ENCODE data around the gene NPTX2. TPM values are rescaled to one million over a fixed set of nuclear protein-coding genes. Genes with fewer than 3 reads are reported as not detected.

NPTX2 gene
- total RNA-seq, 8 experiments from 2014 or later = 0.63 to 126 (median 12.1) TPM; not detected in 2

DNA sequence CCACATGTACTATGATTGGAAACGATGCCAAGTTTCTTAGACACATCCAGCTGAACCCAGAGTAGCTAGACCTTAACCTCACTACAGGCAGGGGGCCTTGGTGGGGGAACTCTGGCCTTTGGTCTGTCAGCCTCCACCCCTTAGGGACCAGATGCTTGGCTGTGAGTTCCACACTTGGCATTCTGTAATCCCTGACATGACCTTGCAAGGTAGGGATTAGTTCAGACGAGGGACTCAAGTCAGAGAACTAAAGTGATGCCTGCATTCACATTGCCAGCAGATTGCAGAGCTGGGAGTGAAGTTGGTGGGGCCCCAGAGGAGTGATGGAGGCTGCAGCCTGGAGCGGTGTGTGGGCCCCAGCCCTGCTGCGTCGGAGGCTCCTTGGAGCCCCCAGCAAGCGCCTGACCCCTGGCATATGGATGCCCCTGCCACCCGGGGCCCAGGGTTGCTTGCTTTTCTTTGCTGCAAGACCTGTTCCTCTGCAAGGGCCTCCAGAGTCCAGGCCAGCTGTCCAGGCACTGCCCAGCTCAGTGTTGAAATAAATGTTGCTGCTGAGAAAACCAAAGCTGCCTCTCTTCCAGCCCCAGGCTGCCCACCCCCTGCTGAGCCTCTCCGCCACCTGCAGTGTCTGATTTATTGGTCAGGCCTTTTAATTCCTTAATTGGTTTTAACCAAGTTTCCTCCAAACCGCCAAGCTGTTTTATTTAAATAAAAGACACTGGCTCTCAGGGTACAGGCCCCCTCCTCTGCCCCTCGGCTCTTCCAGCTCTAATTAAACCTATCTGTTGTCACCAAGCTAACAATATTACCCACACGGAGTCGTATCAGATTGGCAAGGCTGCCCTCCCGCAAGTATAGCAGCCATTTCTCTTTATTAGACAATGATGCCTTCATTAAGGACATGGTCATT, 4.7 kb downstream of the NPTX2 start:
- in situ Hi-C loops (cut with MboI; ENCODE audit: low pct_unique_long_range_greater_than_20kb in 2 of 9, low sequenced_read_pairs in 9 of 9, unreplicated experiment in 9 of 9) = no loop called here
- WGBS, 10 experiments = 0 to 100% (median 39%) methylated on average over 1 to 9 of the region's 13 CpGs; no CpG with 5 or more reads in 2 of the 10 experiments
- no peak overlapping the region for H3K27ac ChIP-seq
- no peak overlapping the region for H3K4me3 ChIP-seq
- peaks cover 36 to 39% of the 10 kb centered on the region in 2 donors for H3K4me1 ChIP-seq (replicated peaks in 1 of 2)
- ATAC-seq (replicated peaks in 6 of 8) = peak in 1 of 8 experiments; percentile 6

GRCh38 chr7:98622926-98623325, 5.8 kb downstream of the NPTX2 start:
- Histone ChIP-seq H3K4me3 (no peak overlapping the region), H3K27ac (no peak overlapping the region), H3K4me1 (replicated peaks in 1 of 2) (peaks cover 39 to 40% of the 10 kb centered on the region in 2 donors)
- no peak for ATAC-seq (replicated peaks in 6 of 8)
- 17 to 100% (median 86%) methylated on average over 1 to 8 of the region's 9 CpGs; no CpG with 5 or more reads in 3 of the 10 experiments for WGBS, 10 experiments
- in situ Hi-C loops (cut with MboI; ENCODE audit: low pct_unique_long_range_greater_than_20kb in 2 of 9, low sequenced_read_pairs in 9 of 9, unreplicated experiment in 9 of 9) = no loop called here

DNA sequence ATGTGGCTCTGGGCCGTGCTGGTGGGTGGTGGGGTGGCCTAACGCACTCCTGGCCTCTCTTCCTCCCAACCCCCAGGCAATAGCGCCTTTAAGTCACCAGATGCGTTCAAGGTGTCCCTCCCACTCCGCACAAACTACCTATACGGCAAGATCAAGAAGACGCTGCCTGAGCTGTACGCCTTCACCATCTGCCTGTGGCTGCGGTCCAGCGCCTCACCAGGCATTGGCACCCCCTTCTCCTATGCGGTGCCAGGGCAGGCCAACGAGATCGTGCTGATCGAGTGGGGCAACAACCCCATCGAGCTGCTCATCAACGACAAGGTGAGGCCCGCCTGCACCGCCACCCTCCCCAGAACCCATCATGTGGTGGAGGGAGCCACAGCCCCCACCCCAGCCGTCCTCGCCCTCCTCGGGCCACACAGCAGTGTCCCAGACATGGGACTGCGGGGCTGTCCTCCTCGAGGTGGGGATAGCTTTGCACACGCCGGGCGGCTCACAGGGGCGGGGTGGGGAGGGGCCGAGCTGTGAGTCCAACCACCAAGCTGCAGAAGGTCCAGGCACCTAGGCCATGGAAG, 7.8 kb downstream of the NPTX2 start:
- Histone ChIP-seq H3K27ac (no peak overlapping the region), H3K4me1 (replicated peaks in 1 of 2) (peaks cover 41% of the 10 kb centered on the region in 2 donors), H3K4me3 (no peak overlapping the region)
- WGBS, 10 experiments = 0 to 100% (median 96%) methylated on average over 1 to 6 of the region's 28 CpGs; no CpG with 5 or more reads in 6 of the 10 experiments
- ATAC-seq (replicated peaks in 6 of 8) = no peak
- in situ Hi-C loops (cut with MboI; ENCODE audit: low pct_unique_long_range_greater_than_20kb in 2 of 9, low sequenced_read_pairs in 9 of 9, unreplicated experiment in 9 of 9) = no loop called here

GRCh38 chr7:98626460-98627412, 9.7 kb downstream of the NPTX2 start:
- in situ Hi-C loops (cut with MboI; ENCODE audit: low pct_unique_long_range_greater_than_20kb in 2 of 9, low sequenced_read_pairs in 9 of 9, unreplicated experiment in 9 of 9) = no loop called here
- no peak overlapping the region for H3K4me3 ChIP-seq
- peak in 5 of 8 experiments; percentile 72 to 75 (median 75) for ATAC-seq (replicated peaks in 6 of 8)
- H3K4me1 ChIP-seq (replicated peaks in 1 of 2) = peaks cover 30 to 31% of the 10 kb centered on the region in 2 donors
- 0 to 92% (median 32%) methylated on average over 1 to 8 of the region's 35 CpGs; no CpG with 5 or more reads in 2 of the 10 experiments for WGBS, 10 experiments
- no peak overlapping the region for H3K27ac ChIP-seq

DNA sequence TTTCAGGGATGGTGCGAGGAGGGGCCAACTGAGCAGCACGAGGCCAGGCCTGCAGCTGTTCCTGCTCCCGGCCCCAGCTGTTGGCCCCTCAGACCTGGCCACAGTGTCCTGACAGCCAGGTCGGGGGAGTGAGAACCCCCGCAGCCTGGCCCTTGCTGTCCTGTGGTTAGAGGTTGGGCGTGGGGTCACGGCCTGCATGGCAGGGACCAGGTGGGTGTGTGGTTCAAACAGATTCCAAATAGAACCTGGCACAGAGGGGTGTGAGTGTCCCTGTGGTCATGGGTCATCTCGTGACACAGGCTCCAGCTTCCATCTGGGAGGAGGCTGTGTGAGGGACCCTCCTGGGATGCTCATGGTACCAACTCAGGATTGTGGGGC, 10.3 kb downstream of the NPTX2 start:
- in situ Hi-C loops (cut with MboI; ENCODE audit: low pct_unique_long_range_greater_than_20kb in 2 of 9, low sequenced_read_pairs in 9 of 9, unreplicated experiment in 9 of 9) = no loop called here
- no peak for ATAC-seq (replicated peaks in 6 of 8)
- WGBS, 10 experiments = no CpG with 5 or more reads among the region's 8 CpGs
- Histone ChIP-seq H3K4me3 (no peak overlapping the region), H3K4me1 (replicated peaks in 1 of 2) (peaks cover 23 to 25% of the 10 kb centered on the region in 2 donors), H3K27ac (no peak overlapping the region)

- ATAC-seq (replicated peaks in 6 of 8) = peak in 2 of 8 experiments; percentile 2 to 21
- 85% methylated on average over 6 of the region's 16 CpGs; no CpG with 5 or more reads in 9 of the 10 experiments for WGBS, 10 experiments
- no peak overlapping the region for H3K4me3 ChIP-seq
- H3K27ac ChIP-seq = peak overlapping the region in 1 of 2 donors; percentile 47
- in situ Hi-C loops (cut with MboI; ENCODE audit: low pct_unique_long_range_greater_than_20kb in 2 of 9, low sequenced_read_pairs in 9 of 9, unreplicated experiment in 9 of 9) = no loop called here
- H3K4me1 ChIP-seq (replicated peaks in 1 of 2) = peaks cover 22 to 25% of the 10 kb centered on the region in 2 donors
Observed at GRCh38 chr7:98628418-98628817, 11.3 kb downstream of the NPTX2 start.

GRCh38 chr7:98629001-98629431, 11.9 kb downstream of the NPTX2 start:
- Histone ChIP-seq H3K4me1 (replicated peaks in 1 of 2) (peaks cover 22 to 25% of the 10 kb centered on the region in 2 donors), H3K27ac (peak overlapping the region; percentile 25 to 47), H3K4me3 (no peak overlapping the region)
- 0 to 27% (median 0%) methylated on average over 2 to 3 of the region's 13 CpGs; no CpG with 5 or more reads in 4 of the 10 experiments for WGBS, 10 experiments
- in situ Hi-C loops (cut with MboI; ENCODE audit: low pct_unique_long_range_greater_than_20kb in 2 of 9, low sequenced_read_pairs in 9 of 9, unreplicated experiment in 9 of 9) = no loop called here
- peak in 5 of 8 experiments; percentile 49 to 72 (median 63) for ATAC-seq (replicated peaks in 6 of 8)

GRCh38 chr7:98630149-98630548, 13.1 kb downstream of the NPTX2 start:
- WGBS, 10 experiments = 20 to 94% (median 87%) methylated on average over 1 to 6 of the region's 9 CpGs; no CpG with 5 or more reads in 5 of the 10 experiments
- Histone ChIP-seq H3K4me1 (replicated peaks in 1 of 2) (peaks cover 22 to 25% of the 10 kb centered on the region in 2 donors), H3K27ac (no peak overlapping the region), H3K4me3 (no peak overlapping the region)
- in situ Hi-C loops (cut with MboI; ENCODE audit: low pct_unique_long_range_greater_than_20kb in 2 of 9, low sequenced_read_pairs in 9 of 9, unreplicated experiment in 9 of 9) = no loop called here
- ATAC-seq (replicated peaks in 6 of 8) = no peak

DNA sequence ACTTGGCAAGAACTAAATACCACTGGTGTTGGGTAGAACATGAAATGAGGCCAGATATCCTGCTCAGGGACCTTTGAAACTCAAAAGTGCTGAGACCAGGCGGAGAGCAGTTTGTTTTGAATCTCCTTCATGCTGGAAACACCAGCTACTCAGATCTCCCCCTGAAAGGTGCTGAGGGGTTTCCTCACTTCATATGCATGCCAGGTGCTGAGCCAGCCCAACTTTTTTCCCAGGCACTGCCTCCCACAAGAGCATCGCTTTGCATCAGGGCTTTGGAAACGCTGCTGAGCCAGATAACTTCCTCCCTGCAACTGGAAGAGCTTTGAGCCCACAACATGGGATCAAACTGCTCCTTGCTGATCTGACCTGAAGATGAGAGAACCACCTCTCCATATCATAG, 13.7 kb downstream of the NPTX2 start:
- H3K27ac ChIP-seq = no peak overlapping the region
- H3K4me1 ChIP-seq (replicated peaks in 1 of 2) = peaks cover 22 to 25% of the 10 kb centered on the region in 2 donors
- ATAC-seq (replicated peaks in 6 of 8) = no peak
- in situ Hi-C loops (cut with MboI; ENCODE audit: low pct_unique_long_range_greater_than_20kb in 2 of 9, low sequenced_read_pairs in 9 of 9, unreplicated experiment in 9 of 9) = no loop called here
- WGBS, 10 experiments = 0 to 100% (median 60%) methylated on average over 1 to 3 of the region's 3 CpGs; no CpG with 5 or more reads in 3 of the 10 experiments
- no peak overlapping the region for H3K4me3 ChIP-seq

DNA sequence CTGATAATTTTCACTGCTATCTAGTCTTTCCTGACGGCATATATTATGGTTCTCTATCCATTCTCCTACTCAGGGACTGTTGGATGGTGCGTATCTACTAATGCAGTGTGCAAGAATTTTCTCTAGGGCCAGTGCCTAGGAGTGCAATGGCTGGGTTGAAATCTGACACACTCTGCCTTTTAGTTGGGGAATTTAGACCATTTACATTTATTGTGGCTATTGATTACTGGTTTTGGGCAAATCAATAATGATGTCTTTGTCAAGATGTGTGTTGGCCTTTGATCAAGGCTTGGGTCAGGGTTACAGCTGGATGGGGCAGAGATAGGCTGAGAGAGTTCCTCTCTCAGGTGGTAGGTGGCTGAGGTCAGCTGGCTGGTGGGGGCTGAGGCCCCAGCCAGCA, 21.8 kb downstream of the NPTX2 start:
- H3K27ac ChIP-seq = no peak overlapping the region
- no peak for ATAC-seq (replicated peaks in 6 of 8)
- WGBS, 10 experiments = 0 to 100% (median 86%) methylated on average over 1 to 2 of the region's 2 CpGs; no CpG with 5 or more reads in 3 of the 10 experiments
- peaks cover 8 to 11% of the 10 kb centered on the region in 2 donors for H3K4me1 ChIP-seq (replicated peaks in 1 of 2)
- H3K4me3 ChIP-seq = no peak overlapping the region
- in situ Hi-C loops (cut with MboI; ENCODE audit: low pct_unique_long_range_greater_than_20kb in 2 of 9, low sequenced_read_pairs in 9 of 9, unreplicated experiment in 9 of 9) = no loop called here

DNA sequence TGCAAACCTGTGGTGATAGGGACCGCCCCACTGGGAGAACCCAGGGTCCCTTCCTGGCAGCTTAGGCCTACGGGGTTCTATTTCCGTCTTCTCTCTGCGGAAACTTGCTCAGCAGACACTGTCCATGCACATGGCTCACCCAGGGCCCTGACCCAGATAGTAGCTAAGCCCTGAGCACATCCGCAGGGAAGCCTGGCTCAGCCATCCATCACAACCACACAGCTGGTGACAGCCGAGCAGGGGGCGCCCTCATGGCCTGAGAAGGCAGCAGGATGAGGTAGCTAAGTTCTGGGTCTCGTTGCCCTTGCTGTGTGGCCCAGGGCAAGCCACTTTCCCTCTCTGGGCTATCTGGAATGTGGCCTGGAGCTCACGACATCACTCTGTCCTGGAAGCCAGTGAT, 23.3 kb downstream of the NPTX2 start:
- H3K4me1 ChIP-seq (replicated peaks in 1 of 2) = peaks cover 8 to 11% of the 10 kb centered on the region in 2 donors
- ATAC-seq (replicated peaks in 6 of 8) = peak in 4 of 8 experiments; percentile 12 to 44 (median 40)
- WGBS, 10 experiments = 0 to 80% (median 59%) methylated on average over 1 to 7 of the region's 9 CpGs; no CpG with 5 or more reads in 4 of the 10 experiments
- no peak overlapping the region for H3K27ac ChIP-seq
- H3K4me3 ChIP-seq = no peak overlapping the region
- in situ Hi-C loops (cut with MboI; ENCODE audit: low pct_unique_long_range_greater_than_20kb in 2 of 9, low sequenced_read_pairs in 9 of 9, unreplicated experiment in 9 of 9) = no loop called here
